OCI-LY3 (cell line): ENCODE measurements around the gene SRCIN1.

ENCODE experiments used
- H2AFZ ChIP-seq: fragments of 200-600, 300-600 bp; shearing (Covaris generic); 2 replicates; pipeline ENCODE4 v1.6.0; 2014; ENCODE audit warnings: antibody characterized with exemption, low read depth, low read length
- H3K27ac ChIP-seq: fragments of 200-600, 300-600 bp; sonication (generic); 2 replicates; pipeline ENCODE4 v1.5.1; 2014; ENCODE audit warnings: mild to moderate bottlenecking, low read length, moderate library complexity, mixed read lengths
- H3K27me3 ChIP-seq: fragments of 200-600, 300-600 bp; sonication (generic); 2 replicates; pipeline ENCODE4 v1.6.1; 2014; ENCODE audit warnings: low read depth, low read length, mixed read lengths
- H3K36me3 ChIP-seq: fragments of 200-600, 300-600 bp; sonication (generic); replicated peaks from 2 replicates; pipeline ENCODE3; 2014; ENCODE audit warnings: low read depth, low read length, mixed read lengths
- H3K4me1 ChIP-seq: fragments of 300-600, 200-600 bp; sonication (generic); 2 replicates; pipeline ENCODE4 v1.6.1; 2014; ENCODE audit warnings: low read length, mixed read lengths
- H3K4me2 ChIP-seq: fragments of 200-600, 300-600 bp; sonication (generic); 2 replicates; pipeline ENCODE4 v1.6.1; 2014; ENCODE audit warnings: low read length, mixed read lengths
- H3K4me3 ChIP-seq: fragments of 300-600, 200-600 bp; sonication (generic); 2 replicates; pipeline ENCODE4 v1.5.1; 2014; ENCODE audit warnings: antibody characterized with exemption, mild to moderate bottlenecking, low read length, moderate library complexity
- H3K79me2 ChIP-seq: fragments of 300-600, 200-600 bp; shearing (Covaris generic); 2 replicates; pipeline ENCODE4 v1.6.1; 2014; ENCODE audit warnings: mild to moderate bottlenecking, low read length, mixed read lengths
- H3K9ac ChIP-seq: fragments of 300-600, 200-600 bp; shearing (Covaris generic); 2 replicates; pipeline ENCODE4 v1.6.0; 2014; ENCODE audit warnings: mild to moderate bottlenecking, low read length, moderate library complexity
- H3K9me3 ChIP-seq: fragments of 200-600, 300-600 bp; shearing (Covaris generic); 2 replicates; pipeline ENCODE4 v1.6.1; 2014; ENCODE audit warnings: low read length, mixed read lengths; ENCODE audit not compliant: insufficient read depth
- H4K20me1 ChIP-seq: fragments of 200-600, 300-600 bp; sonication (generic); 2 replicates; pipeline ENCODE4 v1.6.1; 2016; ENCODE audit warnings: low read length, mixed read lengths; ENCODE audit not compliant: insufficient read depth
- CTCF ChIP-seq: fragments of 200-600, 300-600 bp; sonication (generic); IDR thresholded peaks from 2 replicates; pipeline ENCODE4 v1.5.1; 2014; ENCODE audit warnings: antibody characterized with exemption, low read length, low read depth
- EZH2phosphoT487 ChIP-seq: fragments of 200-600 bp; shearing (Covaris generic); IDR thresholded peaks from 2 replicates; pipeline ENCODE4 v1.6.1; 2018; ENCODE audit warnings: antibody characterized with exemption, mixed run types, low read depth

The SRCIN1 gene

GRCh38 chr17:38609280-38610031 is 3.7 kb upstream of the SRCIN1 start:
- Histone ChIP-seq H4K20me1 (no peaks in the 10 kb centered on the region), H3K9me3 (peaks cover 8% of the 10 kb centered on the region), H3K27me3 (peaks cover 46% of the 10 kb centered on the region), H2AFZ (no peak overlapping the region), H3K4me2 (no peak overlapping the region), H3K4me1 (peaks cover 16% of the 10 kb centered on the region), H3K4me3 (no peak overlapping the region), H3K9ac (no peak overlapping the region), H3K27ac (no peak overlapping the region), H3K79me2 (no peaks in the 10 kb centered on the region), H3K36me3 (no peaks in the 10 kb centered on the region)
- TF ChIP-seq CTCF (0 out of 2 replicates have a peak, but pooled peaks have one; percentile 6), EZH2phosphoT487 (no peak)

DNA sequence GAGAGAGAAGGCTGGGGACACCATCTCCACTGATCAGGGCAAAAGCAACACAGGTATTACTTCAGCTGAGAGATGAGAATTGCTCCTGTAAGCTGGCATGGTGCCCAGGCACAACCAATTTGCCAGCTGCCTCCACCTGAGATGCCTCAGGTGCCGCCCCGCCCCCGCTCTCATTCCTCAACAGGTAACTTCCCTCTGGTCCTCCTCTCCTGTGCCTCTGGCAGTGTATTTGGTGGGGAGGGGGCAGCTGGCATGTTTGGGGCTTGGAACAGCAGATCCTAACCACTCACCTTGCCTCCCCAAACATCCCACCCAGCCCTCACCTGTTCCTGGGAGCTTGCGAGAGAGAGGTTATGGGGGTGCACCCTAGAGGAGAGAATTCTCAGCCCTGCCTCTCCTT is 2.9 kb upstream of the SRCIN1 start:
- Histone ChIP-seq H3K9me3 (peaks cover 8% of the 10 kb centered on the region), H3K27ac (no peak overlapping the region), H3K4me2 (no peak overlapping the region), H3K36me3 (no peaks in the 10 kb centered on the region), H2AFZ (no peak overlapping the region), H3K79me2 (no peaks in the 10 kb centered on the region), H4K20me1 (no peaks in the 10 kb centered on the region), H3K9ac (no peak overlapping the region), H3K27me3 (peaks cover 48% of the 10 kb centered on the region), H3K4me1 (peaks cover 16% of the 10 kb centered on the region), H3K4me3 (no peak overlapping the region)
- TF ChIP-seq EZH2phosphoT487 (no peak), CTCF (no peak)

DNA sequence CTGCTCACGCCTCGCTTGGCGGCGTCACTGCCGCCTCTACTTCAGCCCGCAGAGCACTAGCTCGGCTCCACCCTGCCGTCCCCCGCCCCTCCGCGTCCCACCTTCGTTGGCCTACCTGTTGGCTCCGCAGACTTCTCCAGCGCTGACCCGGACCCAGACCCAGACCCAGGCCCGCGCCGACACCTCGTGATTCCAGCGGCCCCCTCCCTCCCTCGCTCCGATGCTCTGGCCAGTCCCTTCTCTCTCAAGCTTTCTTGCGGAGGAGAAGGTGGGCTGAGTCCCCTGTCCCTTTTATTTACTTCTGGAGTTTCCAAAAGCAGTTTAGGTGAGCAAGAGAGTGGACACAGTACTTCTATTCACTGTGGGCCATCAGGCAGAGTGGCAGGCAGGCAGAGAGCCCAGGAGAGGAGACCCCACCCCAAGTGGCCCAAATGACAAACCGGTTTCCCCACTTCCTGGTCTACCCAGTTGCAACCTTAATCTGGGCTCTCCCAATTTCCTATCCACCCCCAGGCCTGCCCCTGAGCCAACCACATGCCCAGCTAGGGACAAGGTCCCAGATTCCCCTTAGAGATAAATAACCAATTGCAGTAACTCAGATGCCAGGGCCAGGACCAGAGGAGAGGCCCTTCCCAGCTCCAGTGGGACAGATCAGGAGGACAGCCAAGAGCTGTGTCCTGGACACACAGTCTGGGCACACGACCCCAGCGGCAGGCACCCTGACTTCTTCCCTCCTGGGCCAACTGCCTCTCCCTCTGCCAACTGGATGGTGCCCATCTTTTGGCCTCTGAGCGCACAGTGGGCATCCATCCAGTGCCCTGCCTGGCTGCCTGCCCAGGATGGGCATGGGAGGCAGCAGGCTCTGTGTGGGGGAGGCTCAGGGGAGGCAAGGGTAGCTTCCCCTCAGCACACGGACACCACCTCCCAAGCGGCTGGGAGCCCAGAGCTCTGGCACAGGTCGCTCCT is 1.2 kb upstream of the SRCIN1 start:
- Histone ChIP-seq H3K27me3 (peaks cover 56% of the 10 kb centered on the region), H3K27ac (no peak overlapping the region)

More for the DNA sequence above, 1.2 kb upstream of the SRCIN1 start:
- Histone ChIP-seq H3K4me2 (peak overlapping the region; percentile 75), H3K9ac (peak overlapping the region; percentile 84; the same call in 1 of the 2 replicates), H3K79me2 (no peaks in the 10 kb centered on the region), H3K4me1 (peaks cover 17% of the 10 kb centered on the region), H3K36me3 (no peaks in the 10 kb centered on the region), H3K9me3 (peaks cover 3% of the 10 kb centered on the region; the same call in 1 of the 2 replicates), H3K4me3 (peak overlapping the region; percentile 89), H2AFZ (no peak overlapping the region), H4K20me1 (no peaks in the 10 kb centered on the region)
- no peak for TF ChIP-seq EZH2phosphoT487
- TF ChIP-seq CTCF: peak; percentile 2; the same call in 1 of the 2 replicates
